Testis (tissue), 2 donors: ENCODE measurements around the gene USF1.
"Not testable (repeated sequence)": the region's sequence is repeated elsewhere in the genome, so short reads cannot be mapped to it uniquely, and the experiment has no call there.

ENCODE experiments used
- CTCF ChIP-seq, 3 experiments: fragments of 450-650 bp in 2 of 3; fragments of 200-600 bp in 1 of 3; sonication (generic) in 1 of 3; IDR thresholded peaks; one replicate each; pipeline ENCODE4 v1.5.1; 2016 to 2019; ENCODE audit warnings: antibody characterized with exemption in 3 of 3, mild to moderate bottlenecking in 2 of 3, moderate library complexity in 1 of 3
- POLR2A ChIP-seq: fragments of 450-650 bp; IDR thresholded peaks from one replicate; pipeline ENCODE4 v1.6.1; 2017; ENCODE audit warnings: antibody characterized with exemption, mild to moderate bottlenecking, moderate library complexity

GRCh38 chr1:161063936-161064335 lies 18.2 kb upstream of the USF1 start:
- not testable (repeated sequence) for TF ChIP-seq CTCF (IDR thresholded peaks at IDR 0.05); POLR2A
